ENCODE measurements around the gene HNRNPL.
"Not testable (repeated sequence)": the region's sequence is repeated elsewhere in the genome, so short reads cannot be mapped to it uniquely, and the experiment has no call there.

The HNRNPL gene

DNA sequence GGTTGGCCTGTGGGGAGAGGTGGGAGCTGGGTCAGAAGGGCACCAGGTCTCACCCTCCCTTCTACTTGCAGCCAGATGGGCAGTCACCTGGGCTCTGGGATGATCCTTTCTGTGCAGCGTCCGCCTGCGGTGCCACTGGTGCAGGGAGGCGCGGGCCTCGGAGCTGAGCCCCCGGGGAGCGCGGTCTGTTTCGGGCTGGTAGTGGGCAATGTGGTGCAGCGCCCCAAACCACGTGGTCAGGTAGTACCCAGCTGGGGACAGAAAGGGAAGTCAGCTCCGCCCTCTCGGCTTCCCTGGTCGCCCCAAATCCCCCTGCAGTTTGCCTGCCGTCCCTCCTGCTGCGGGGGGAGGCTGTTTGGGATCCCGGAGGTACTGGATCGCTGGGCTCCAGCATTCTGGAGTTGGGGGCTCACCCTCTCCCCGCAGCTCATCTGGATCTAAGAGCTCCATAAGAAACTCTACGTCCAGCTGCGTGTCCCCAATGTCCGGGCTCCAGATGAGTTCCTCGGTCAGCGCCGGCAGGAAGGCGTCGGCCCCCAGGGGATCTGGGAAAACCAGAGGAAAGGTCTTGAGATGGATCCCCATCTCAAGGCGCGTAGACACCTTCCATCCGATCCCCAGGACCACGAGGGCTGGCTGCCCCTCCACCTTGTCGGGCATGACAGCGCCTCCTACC, 19.5 kb upstream of the HNRNPL start:
- DNase-seq: peak; percentile 32 to 55

DNA sequence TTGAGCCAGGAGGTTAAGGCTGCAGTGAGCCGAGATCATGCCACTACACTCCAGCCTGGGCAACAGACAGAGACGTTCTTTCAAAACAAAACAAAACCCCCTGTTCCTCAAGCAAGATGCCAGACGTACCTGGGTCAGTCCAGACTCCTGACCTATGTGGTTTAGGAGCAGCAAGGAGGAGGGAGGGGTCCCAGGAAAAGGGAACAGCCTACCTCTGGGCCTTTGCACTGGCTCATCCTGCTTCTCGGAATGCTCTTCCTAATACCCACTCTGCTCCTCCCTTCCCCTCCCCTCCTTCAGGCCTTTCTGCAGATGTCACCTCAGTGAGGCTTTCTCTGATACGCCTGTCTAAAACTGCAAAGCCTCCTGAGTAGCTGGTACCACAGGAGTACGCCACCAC, 18.8 kb upstream of the HNRNPL start:
- no peak for DNase-seq

DNA sequence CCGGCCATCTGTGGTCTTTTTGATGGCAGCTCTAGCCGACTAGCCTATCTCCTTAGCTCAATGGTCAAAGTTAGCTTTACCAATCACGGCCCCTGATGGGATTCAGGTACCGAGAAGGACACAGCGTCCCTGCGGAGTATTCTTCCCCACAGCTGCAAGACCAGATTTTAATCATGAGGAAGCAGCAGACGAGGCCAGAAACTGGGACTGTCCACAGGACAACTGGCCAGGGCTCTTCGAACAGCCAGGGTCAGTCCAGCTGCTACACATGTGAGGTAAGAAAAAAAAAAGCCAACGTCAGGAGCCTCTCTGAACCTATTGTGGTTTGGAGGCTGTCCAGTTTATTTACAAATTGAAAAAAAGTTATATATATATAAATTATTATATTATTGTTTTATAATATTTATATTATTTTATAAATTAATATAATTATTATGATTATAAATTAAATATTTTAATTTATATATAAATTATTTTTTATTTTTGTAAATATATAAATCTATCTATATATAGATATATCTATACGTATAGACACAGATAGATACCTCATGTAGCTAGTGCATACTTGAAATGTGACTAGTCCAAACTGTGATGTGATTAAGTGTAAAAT, 17.5 kb upstream of the HNRNPL start:
- no peak for DNase-seq

DNA sequence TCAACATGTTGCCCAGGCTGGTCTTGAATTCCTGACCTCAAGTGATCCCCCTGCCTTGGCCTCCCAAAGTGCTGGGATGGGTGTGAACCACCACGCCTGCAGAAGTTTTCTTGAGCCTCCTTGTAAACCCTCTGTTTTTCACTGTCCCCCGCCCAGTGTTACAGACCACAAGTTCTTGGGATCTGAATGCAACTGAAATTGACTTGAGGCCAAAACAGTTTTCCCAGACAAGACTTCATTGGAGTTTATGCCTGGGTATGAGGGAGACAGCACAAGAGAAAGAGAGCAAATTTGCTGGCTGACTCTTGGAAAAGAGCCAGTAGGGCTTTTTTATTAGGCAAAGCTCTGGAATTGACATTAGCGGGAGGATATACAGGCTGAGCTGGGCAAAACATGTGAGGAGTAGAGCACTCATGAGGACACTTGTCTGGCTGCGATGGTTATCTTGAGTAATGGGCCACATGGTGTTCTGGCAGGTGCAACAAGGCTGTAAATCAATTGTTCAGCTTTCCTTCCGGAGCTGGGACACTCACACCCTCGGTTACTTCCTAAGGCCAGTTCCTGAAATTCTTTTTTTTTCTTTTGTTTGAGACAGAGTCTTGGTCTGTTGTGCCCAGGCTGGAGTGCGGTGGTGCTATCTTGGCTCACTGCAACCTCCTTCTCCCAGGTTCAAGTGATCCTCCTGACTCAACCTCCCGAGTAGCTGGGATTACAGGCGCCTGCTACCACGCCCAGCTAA, 12.7 kb upstream of the HNRNPL start:
- no peak for DNase-seq

DNA sequence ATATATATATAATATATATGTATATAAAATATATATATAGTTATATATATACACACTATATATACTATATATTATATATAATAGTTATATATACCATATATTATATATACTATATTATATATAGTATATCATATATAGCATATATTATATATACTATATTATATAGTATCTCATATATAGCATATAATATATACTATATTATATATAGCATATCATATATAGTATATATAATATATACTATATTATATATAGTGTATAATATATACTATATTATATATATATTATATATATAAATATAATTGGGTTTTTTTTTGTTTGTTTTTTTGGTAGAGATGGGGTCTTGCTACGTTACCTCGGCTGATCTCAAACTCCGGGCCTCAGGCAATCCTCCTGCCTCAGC, 11.6 kb upstream of the HNRNPL start:
- DNase-seq: no peak

DNA sequence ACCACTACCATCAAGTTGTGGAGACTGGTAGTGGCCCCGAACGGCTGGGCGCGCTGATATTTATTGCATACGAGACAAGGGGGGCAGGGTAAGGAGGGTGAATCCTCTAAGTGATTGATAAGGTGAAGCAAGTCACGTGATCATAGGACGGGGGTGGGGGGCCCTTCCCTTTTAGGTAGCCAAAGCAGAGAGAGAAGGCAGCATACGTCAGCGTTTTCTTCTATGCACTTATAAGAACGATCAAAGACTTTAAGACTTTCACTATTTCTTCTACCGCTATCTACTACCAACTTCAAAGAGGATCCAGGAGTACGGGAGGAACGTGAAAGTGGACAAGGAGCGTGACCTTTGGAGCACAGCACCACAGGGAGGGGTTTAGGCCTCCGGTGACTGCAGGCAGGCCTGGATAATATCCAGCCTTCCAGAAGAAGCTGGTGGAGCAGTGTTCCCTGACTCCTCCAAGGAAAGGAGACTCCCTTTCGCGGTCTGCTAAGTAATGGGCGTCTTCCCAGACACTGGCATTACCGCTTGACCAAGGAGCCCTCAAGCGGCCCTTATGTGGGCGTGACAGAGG, 9.9 kb upstream of the HNRNPL start:
- not testable (repeated sequence) for DNase-seq

DNA sequence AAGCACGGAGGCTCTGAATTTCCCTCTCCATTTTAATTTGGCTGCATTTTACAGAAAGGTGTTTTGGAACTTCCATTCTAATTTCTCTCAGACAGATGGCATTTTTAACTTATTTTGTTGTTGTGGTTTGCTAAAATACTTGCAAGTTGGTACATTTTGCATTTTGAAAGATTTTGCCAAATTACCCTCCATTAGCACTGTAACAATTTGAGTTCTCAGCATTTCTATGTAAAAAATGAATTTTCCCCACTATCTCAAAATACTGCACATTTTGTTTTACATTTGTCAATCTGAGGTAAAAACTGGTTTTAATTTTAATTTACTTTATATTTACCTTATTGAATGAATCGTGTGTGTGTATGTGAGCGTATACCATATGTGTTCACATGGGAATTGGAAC, 7.0 kb upstream of the HNRNPL start:
- DNase-seq: no peak

DNA sequence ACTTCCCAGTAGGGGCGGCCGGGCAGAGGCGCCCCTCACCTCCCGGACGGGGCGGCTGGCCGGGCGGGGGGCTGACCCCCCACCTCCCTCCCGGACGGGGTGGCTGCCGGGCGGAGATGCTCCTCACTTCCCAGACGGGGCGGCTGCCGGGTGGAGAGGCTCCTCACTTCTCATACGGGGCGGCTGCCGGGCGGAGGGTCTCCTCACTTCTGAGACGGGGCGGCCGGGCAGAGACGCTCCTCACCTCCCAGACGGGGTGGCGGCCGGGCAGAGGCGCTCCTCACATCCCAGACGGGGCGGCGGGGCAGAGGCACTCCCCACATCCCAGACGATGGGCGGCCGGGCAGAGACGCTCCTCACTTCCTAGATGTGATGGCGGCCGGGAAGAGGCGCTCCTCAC, 6.0 kb upstream of the HNRNPL start:
- DNase-seq: not testable (repeated sequence)

DNA sequence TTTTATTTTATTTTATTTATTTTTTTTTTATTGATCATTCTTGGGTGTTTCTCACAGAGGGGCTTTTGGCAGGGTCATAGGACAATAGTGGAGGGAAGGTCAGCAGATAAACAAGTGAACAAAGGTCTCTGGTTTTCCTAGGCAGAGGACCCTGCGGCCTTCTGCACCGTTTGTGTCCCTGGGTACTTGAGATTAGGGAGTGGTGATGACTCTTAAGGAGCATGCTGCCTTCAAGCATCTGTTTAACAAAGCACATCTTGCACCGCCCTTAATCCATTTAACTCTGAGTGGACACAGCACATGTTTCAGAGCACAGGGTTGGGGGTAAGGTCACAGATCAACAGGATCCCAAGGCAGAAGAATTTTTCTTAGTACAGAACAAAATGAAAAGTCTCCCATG, 5.2 kb upstream of the HNRNPL start:
- not testable (repeated sequence) for DNase-seq

DNA sequence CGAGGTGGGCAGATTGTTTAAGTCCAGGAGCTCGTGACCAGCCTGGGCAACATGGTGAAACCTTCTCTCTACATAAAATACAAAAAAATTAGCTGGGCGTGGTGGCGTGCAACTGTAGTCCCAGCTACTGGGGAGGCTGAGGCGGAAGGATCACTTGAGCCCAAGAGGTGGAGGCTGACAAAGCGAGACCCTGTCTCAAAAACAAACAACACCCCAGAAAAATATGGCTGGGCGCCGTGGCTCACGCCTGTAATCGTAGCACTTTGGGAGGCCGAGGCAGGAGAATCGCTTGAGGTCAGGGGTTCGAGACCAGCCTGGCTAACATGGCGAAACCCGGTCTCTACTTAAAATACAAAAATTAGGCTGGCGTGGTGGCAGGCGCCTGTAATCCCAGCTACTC, 3.4 kb upstream of the HNRNPL start:
- no peak for DNase-seq

DNA sequence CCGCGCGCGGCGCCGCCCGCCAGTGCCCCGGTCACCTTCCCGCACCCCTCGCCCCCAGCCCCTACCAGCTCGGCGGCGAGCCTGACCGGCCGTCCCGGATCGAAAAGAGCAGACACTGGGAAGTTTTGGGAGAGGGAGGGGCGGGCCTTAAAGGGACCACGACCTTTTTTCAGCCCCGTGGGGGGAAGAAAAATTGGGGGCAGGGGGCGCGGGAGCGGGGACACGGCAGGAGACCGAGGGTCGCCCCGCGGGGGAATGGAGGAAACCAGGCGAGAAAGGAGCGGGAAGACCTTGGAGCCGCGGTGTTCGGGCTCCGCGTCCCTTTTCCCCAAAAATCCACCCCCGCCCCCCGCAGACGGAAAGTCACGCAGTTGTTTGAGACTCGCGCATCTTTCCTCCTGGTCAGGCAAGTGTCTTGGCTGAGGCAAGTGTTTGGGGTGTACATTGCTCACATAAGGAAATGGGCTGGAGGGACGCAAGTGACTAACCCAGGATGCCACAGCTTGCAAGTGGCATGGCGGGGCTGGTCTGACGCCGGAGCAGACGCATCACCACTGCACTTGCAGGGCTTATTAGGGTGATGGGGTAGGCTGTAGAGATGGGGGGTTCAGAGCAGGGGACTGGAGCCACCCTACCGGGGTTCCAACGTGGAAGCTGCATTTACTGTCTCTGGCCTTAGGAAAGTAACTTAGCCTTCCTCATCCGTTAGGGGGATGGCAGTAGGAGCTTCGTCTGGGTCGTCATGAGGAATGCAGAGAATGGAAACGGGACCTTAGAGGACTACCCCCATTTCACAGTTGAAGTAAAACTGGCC, 2.7 kb upstream of the HNRNPL start:
- DNase-seq: peak; percentile 68 to 74

DNA sequence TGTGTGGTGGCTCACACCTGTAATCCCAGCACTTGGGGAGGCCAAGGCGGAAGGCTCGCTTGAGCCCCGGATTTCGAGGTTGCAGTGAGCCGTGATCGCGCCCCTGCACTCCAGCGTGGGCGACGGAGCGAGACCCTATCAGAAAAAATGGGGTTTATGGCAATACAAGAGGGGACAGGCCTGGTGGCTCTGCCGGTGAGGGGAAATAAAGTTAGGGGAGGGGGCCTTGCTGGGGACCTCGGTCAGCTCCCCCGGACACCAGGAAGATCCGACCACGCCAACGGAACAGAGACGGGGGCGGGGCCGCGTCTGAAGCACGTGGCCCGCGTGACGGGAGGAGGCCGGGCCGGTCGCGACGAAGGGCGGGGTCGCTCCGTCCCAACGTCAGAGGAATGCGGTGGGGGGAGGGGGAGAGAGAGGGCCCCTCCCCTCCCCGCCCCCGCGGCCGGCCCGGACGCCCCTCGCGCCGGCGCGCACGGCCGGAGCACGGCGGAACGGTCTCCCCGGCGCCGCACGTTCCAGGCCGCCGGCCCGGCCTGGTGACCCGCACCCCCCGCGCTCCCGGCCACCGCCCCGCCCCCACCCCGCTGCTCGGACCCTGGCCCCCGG, 1.9 kb upstream of the HNRNPL start:
- peak; percentile 91 for DNase-seq

DNA sequence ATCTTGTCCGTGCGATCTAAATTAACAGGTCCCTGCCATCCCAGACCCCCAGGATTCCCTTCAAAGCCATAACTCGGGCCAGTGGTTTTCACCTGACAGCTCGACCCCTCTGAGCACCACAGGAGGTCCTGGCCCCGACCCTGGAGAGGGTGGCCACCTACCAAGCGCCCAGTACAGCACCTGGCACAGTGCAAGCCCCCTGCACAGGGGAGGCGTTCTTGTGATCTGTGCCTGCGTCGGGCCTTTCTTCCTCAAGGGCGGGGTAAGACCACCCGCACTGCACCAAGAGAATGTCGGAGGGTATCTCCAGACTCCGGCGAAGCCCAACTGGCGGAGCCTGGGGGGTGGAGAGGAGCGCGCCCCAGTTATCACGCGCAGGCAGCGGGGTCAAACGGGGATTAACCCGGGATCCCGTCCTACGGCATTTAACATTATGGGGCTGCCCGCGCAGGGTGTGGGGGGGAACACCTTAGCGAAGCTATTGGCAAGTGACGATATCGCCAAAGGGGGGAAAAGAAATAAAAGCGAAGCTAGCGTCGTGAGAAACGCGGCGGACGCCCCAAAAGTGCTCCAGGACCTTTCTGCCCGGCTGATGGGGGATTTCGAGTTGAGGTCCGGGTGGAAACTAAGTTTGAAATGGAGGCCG, 1.3 kb upstream of the HNRNPL start:
- DNase-seq: peak; percentile 42 to 48

DNA sequence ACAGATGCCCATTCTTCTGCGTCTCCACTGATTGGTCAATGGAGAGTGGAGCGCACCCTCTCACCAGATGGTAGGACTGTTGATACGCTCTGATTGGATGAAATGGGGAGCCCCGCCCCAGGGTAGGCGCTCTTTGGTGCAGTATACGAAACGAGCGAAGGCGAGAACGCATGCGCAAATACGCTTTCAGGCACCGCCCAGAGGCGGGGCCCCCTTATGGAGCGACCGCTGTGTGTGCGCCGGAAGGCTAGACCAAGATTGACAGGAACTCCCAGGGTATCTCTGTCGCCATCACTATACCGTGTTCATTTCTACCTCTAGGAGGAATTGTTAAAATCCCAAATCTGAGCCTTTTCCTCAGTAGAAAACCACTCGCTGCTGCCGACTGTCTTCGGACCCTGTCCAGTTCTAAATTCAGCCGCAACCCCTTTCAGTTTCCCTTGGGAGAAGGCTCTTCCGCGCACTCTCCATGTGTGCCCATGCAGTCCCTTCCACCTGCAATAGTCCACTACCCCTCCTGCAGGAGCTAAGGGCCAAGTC, 720 bp upstream of the HNRNPL start:
- no peak for DNase-seq

DNA sequence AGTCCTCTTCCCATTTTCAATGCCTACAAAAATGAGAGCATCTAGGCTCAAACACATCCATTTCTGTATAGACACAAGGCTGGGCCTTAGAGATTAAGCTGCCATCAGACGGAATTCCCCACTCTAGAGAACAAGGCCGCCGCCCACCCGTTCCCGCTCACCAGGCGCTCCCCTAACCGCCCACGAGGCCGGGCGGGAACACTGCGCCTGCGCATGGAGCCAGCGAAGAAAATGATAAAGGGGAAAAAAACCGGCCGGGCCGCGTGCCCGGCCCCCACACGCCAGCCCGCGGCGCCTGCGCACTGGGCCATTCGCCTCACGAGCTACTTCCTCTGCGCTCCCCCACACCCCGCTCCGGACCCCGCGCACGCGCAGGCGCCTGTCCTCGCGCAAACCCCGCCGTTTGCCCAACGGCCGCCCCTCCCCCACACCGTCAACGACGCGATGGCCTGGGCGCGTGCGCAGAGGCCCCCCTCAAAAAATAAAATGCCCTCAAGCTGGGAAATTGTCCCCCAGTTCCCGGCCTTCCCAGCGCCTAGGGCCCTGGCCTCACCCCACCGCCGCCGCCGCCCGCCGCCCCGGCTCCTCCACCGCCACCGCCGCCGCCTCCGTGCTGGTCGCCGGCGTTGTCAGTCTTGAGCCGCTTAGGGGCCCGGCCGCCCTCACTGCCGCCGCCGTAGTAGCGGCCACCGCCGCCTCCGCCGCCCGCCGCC, 483 bp downstream of the HNRNPL start:
- peak; percentile 97 to 98 for DNase-seq

DNA sequence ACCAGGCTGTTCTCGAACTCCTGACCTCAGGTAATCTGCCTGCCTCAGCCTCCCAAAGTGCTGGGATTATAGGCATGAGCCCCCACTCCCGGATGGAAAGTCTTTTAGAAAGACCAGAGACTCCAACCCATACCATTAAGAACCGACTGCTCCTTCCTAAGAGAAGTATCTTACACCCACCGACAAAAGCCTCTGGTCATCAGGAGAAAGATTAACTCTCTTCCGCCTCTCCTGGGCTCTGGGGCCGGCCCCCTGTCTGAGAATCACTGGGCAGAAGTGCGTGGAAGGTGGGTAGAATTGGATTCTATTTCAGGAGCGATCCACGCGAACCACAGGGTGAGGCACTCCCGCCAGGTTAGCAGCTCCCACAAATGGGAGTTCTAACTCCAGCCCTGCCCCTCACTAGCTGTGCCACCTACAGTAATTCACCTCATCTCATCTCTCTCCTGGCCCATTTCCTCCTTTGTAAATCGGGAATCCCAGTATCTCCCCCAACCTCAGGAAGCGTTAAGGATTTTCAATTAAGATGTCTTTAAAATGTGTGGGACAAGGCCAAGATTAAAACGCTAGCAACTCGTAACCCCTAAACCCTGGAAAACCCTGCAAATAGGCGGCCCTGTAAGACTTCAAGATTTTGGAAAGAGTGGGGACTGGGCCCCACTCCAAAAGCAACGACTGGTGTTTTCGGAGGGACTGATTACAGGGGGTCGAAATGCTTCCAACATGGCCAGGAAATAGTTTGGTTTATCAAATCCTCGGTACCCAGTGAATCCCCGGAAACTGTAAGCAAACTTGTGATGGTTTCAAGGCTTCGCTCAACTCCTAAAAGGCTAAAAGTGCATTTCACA, 1.3 kb downstream of the HNRNPL start:
- DNase-seq: no peak

DNA sequence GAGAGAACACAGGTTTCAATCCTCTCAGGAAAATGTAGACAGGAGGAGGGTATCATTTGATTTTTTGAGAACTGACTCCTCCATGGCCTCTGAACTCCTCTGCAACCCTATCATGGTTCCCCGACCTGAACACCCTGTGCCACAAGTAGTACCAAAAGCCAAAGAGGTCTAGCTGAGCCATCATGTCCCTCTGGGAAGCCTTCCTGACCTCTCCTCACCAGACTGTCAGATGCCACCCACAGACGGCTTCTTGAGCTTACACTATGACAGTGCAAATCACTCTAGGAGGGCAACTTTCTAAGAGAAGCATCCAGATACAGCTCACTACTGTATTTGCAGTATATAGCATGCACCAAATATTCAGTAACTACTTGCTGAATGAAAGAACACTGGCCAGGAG, 3.7 kb downstream of the HNRNPL start:
- DNase-seq: no peak

DNA sequence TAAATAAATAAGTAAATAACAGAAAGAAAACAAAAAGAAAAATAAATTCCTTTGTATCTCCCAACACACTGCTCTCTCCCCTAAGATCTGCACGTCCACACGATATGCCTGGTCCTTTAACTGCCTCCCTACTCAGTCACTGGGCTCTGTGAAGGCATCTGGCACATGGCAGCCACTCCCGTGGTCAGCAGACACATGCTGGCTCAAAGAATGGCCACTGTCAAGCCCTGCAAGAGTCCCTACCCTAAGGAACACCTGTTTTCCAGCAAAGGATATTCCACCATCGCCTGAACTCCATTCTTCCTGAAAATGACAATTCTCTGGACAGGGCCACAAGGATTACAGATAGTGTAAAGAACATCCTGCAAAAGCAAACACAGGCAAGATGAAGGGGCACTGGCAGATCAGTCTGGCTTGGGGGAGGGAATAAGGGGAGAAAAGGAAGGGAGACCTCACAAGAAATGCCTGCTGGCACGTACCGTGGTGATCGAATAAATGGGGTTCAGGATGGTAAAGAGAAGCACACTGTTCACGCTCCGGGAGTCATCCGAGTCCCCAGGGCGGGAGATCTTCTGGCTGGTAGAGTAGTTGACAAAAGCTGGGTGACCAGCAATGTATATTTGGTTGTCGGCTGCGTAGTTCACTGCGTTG, 4.3 kb downstream of the HNRNPL start:
- no peak for DNase-seq

DNA sequence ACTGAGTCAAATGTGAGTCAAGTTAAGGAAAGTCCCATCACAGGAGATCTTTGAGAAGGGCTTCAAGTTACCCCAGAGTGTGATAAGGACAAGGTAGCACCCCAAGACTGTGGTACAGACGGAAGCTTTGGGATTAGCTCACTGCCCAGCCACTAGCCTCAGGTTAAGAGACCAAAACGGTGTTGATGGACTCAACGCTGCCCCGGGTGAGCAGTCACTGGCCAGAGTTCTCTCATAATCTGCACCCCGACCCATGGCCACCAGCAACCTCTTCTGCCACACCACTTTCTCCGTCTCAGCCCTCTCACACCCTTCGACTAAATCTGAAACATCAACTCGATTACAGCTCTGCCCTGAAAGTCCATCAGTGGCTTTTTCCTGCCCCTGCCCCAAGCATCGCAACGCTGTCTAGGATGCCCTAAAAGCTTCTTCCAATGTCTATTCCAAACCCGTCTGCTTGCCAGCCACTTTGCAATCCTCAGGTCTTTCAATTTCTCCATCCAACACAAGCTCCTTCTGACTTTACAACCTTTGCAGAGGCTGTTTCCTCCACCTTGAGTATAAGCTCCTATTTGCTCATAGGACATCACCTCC, 5.6 kb downstream of the HNRNPL start:
- DNase-seq: no peak

Data from CD4-positive, alpha-beta T cell treated with Interleukin-4 for 1 hour (primary cell).